ENCODE measurements around the gene RTTN. TPM values are rescaled to one million over a fixed set of nuclear protein-coding genes. Genes with fewer than 3 reads are reported as not detected.

Gene RTTN
- total RNA-seq, 2 experiments from 2014 or later, result 21.4 to 25.5 TPM

- Histone ChIP-seq H3K27me3 (ENCODE audit: control insufficient read depth in 1 of 2, insufficient read depth in 2 of 2, low read length in 2 of 2) (no peaks in the 10 kb centered on the region), H3K4me1 (ENCODE audit: insufficient read depth, low read length) (no peaks in the 10 kb centered on the region), H3K27ac (ENCODE audit: low read depth in 1 of 2, low read length in 2 of 2) (no peak overlapping the region), H3K4me3 (ENCODE audit: low read length) (no peak overlapping the region), H3K36me3 (ENCODE audit: insufficient read depth, low read length) (peaks cover 15% of the 10 kb centered on the region), H3K9me3 (ENCODE audit: control insufficient read depth in 1 of 2, insufficient read depth in 1 of 2, low read length in 2 of 2) (no peaks in the 10 kb centered on the region)
- no peak overlapping the region for H3K27ac Mint-ChIP-seq
- CTCF ChIA-PET, result interaction anchor here (0.6 to 2.1 kb wide), 3 partner anchors 131 to 449 kb away, joined by 4 to 6 read pairs (median 4); no protein-coding TSS in a partner anchor
- H3K27me3 Mint-ChIP-seq, result no peaks in the 10 kb centered on the region
- no peak for TF ChIP-seq CTCF (IDR thresholded peaks at IDR 0.05)
- no peaks in the 10 kb centered on the region for H3K4me1 Mint-ChIP-seq (ENCODE audit: low read depth)
- H3K9me3 Mint-ChIP-seq, result no peaks in the 10 kb centered on the region
- no peak for DNase-seq
- peaks cover 30% of the 10 kb centered on the region for H3K36me3 Mint-ChIP-seq (ENCODE audit: low read depth)
- POLR2A ChIA-PET, result no interaction called here
- no peak for ATAC-seq (ENCODE audit: poor library complexity)
- intact Hi-C loops (cut with DNase I, micrococcal nuclease), result loop anchor here (1.0 to 10.0 kb wide), 4 partner anchors 449 to 1371 kb away; partner anchors contain the start of gene TMX3 (in 1 of the 2)
- H3K4me3 Mint-ChIP-seq, result no peak overlapping the region
These were observed 119.4 kb downstream of the RTTN start for GRCh38 chr18:70086085-70086484.

GRCh38 chr18:70085641-70086040 is 119.8 kb downstream of the RTTN start:
- intact Hi-C loops (cut with DNase I, micrococcal nuclease), result loop anchor here (1.0 to 10.0 kb wide), 5 partner anchors 448 to 1371 kb away; partner anchors contain the start of gene TMX3 (in 1 of the 2)
- H3K4me1 Mint-ChIP-seq (ENCODE audit: low read depth), result no peaks in the 10 kb centered on the region
- no peak overlapping the region for H3K27ac ChIP-seq (ENCODE audit: low read depth in 1 of 2, low read length in 2 of 2)
- H3K27me3 ChIP-seq (ENCODE audit: control insufficient read depth in 1 of 2, insufficient read depth in 2 of 2, low read length in 2 of 2), result no peaks in the 10 kb centered on the region
- POLR2A ChIA-PET, result no interaction called here
- H3K9me3 Mint-ChIP-seq, result no peaks in the 10 kb centered on the region
- peaks cover 30% of the 10 kb centered on the region for H3K36me3 Mint-ChIP-seq (ENCODE audit: low read depth)
- H3K27ac Mint-ChIP-seq, result no peak overlapping the region
- H3K4me1 ChIP-seq (ENCODE audit: insufficient read depth, low read length), result no peaks in the 10 kb centered on the region
- ATAC-seq (ENCODE audit: poor library complexity), result no peak
- no peak for DNase-seq
- H3K4me3 ChIP-seq (ENCODE audit: low read length), result no peak overlapping the region
- no peaks in the 10 kb centered on the region for H3K9me3 ChIP-seq (ENCODE audit: control insufficient read depth in 1 of 2, insufficient read depth in 1 of 2, low read length in 2 of 2)
- peaks cover 15% of the 10 kb centered on the region for H3K36me3 ChIP-seq (ENCODE audit: insufficient read depth, low read length)
- TF ChIP-seq CTCF (IDR thresholded peaks at IDR 0.05), result no peak
- CTCF ChIA-PET, result interaction anchor here (0.6 to 2.1 kb wide), 2 partner anchors 198 to 449 kb away, joined by 4 to 6 read pairs; no protein-coding TSS in a partner anchor
- H3K4me3 Mint-ChIP-seq, result no peak overlapping the region
- H3K27me3 Mint-ChIP-seq, result no peaks in the 10 kb centered on the region

GRCh38 chr18:70082430-70082829 is 123.1 kb downstream of the RTTN start:
- Histone ChIP-seq H3K27ac (ENCODE audit: low read depth in 1 of 2, low read length in 2 of 2) (no peak overlapping the region), H3K4me1 (ENCODE audit: insufficient read depth, low read length) (no peaks in the 10 kb centered on the region), H3K27me3 (ENCODE audit: control insufficient read depth in 1 of 2, insufficient read depth in 2 of 2, low read length in 2 of 2) (no peaks in the 10 kb centered on the region), H3K4me3 (ENCODE audit: low read length) (no peak overlapping the region), H3K9me3 (ENCODE audit: control insufficient read depth in 1 of 2, insufficient read depth in 1 of 2, low read length in 2 of 2) (no peaks in the 10 kb centered on the region), H3K36me3 (ENCODE audit: insufficient read depth, low read length) (peaks cover 15% of the 10 kb centered on the region)
- no peak overlapping the region for H3K4me3 Mint-ChIP-seq
- no peaks in the 10 kb centered on the region for H3K27me3 Mint-ChIP-seq
- no peak for ATAC-seq (ENCODE audit: poor library complexity)
- CTCF ChIA-PET, result no interaction called here
- no peak for DNase-seq
- H3K4me1 Mint-ChIP-seq (ENCODE audit: low read depth), result no peaks in the 10 kb centered on the region
- intact Hi-C loops (cut with DNase I, micrococcal nuclease), result loop anchor here in 1 of 2 experiments (10.0 kb wide), 1 partner anchor 1368 kb away; the partner anchor contains the start of gene TMX3
- no peak for TF ChIP-seq CTCF (IDR thresholded peaks at IDR 0.05)
- POLR2A ChIA-PET, result no interaction called here
- H3K27ac Mint-ChIP-seq, result no peak overlapping the region
- H3K9me3 Mint-ChIP-seq, result no peaks in the 10 kb centered on the region
- H3K36me3 Mint-ChIP-seq (ENCODE audit: low read depth), result peaks cover 39% of the 10 kb centered on the region
